Measurements from ENCODE around the gene CTAGE15. TPM values are rescaled to one million over a fixed set of nuclear protein-coding genes. Genes with fewer than 3 reads are reported as not detected.
"Not testable (repeated sequence)": the region's sequence is repeated elsewhere in the genome, so short reads cannot be mapped to it uniquely, and the experiment has no call there.

Gene CTAGE15
- total RNA-seq, 1 donor from 2014 or later: 2.9 TPM

GRCh38 chr7:143598086-143598485 lies 26.5 kb downstream of the CTAGE15 start:
- intact Hi-C loops (cut with micrococcal nuclease); H3K4me1 Mint-ChIP-seq (ENCODE audit: low read depth); H3K4me3 Mint-ChIP-seq: not testable (repeated sequence)

GRCh38 chr7:143603549-143603948 lies 31.9 kb downstream of the CTAGE15 start:
- H3K4me1 Mint-ChIP-seq (ENCODE audit: low read depth); DNase-seq (ENCODE audit: low spot score); H3K27ac Mint-ChIP-seq; H3K9me3 Mint-ChIP-seq; H3K4me3 Mint-ChIP-seq; intact Hi-C loops (cut with micrococcal nuclease); H3K36me3 Mint-ChIP-seq (ENCODE audit: low read depth); H3K27me3 Mint-ChIP-seq (ENCODE audit: insufficient read depth): not testable (repeated sequence)

More at GRCh38 chr7:143598086-143598485, 26.5 kb downstream of the CTAGE15 start:
- DNase-seq (ENCODE audit: low spot score); H3K9me3 Mint-ChIP-seq; H3K36me3 Mint-ChIP-seq (ENCODE audit: low read depth); H3K27ac Mint-ChIP-seq; H3K27me3 Mint-ChIP-seq (ENCODE audit: insufficient read depth): not testable (repeated sequence)

GRCh38 chr7:143606088-143606487 lies 34.5 kb downstream of the CTAGE15 start:
- H3K4me1 Mint-ChIP-seq (ENCODE audit: low read depth); DNase-seq (ENCODE audit: low spot score); H3K4me3 Mint-ChIP-seq; intact Hi-C loops (cut with micrococcal nuclease); H3K27ac Mint-ChIP-seq; H3K36me3 Mint-ChIP-seq (ENCODE audit: low read depth); H3K27me3 Mint-ChIP-seq (ENCODE audit: insufficient read depth); H3K9me3 Mint-ChIP-seq: not testable (repeated sequence)

GRCh38 chr7:143615545-143615944 lies 43.9 kb downstream of the CTAGE15 start:
- H3K27ac Mint-ChIP-seq; H3K9me3 Mint-ChIP-seq; H3K4me1 Mint-ChIP-seq (ENCODE audit: low read depth); DNase-seq (ENCODE audit: low spot score); H3K36me3 Mint-ChIP-seq (ENCODE audit: low read depth); H3K4me3 Mint-ChIP-seq; intact Hi-C loops (cut with micrococcal nuclease); H3K27me3 Mint-ChIP-seq (ENCODE audit: insufficient read depth): not testable (repeated sequence)

GRCh38 chr7:143617204-143617603 lies 45.6 kb downstream of the CTAGE15 start:
- H3K9me3 Mint-ChIP-seq; H3K27me3 Mint-ChIP-seq (ENCODE audit: insufficient read depth); DNase-seq (ENCODE audit: low spot score); H3K27ac Mint-ChIP-seq; H3K4me3 Mint-ChIP-seq; H3K4me1 Mint-ChIP-seq (ENCODE audit: low read depth); intact Hi-C loops (cut with micrococcal nuclease); H3K36me3 Mint-ChIP-seq (ENCODE audit: low read depth): not testable (repeated sequence)

- intact Hi-C loops (cut with micrococcal nuclease); H3K4me3 Mint-ChIP-seq; H3K9me3 Mint-ChIP-seq; H3K4me1 Mint-ChIP-seq (ENCODE audit: low read depth); H3K36me3 Mint-ChIP-seq (ENCODE audit: low read depth); H3K27me3 Mint-ChIP-seq (ENCODE audit: insufficient read depth); H3K27ac Mint-ChIP-seq; DNase-seq (ENCODE audit: low spot score): not testable (repeated sequence)
Measured at GRCh38 chr7:143620058-143620457, 48.5 kb downstream of the CTAGE15 start.

GRCh38 chr7:143620646-143621045 lies 49.0 kb downstream of the CTAGE15 start, which contains the start of gene TCAF2:
TCAF2 (plus strand) TSS chr7:143620974.
- intact Hi-C loops (cut with micrococcal nuclease); H3K4me1 Mint-ChIP-seq (ENCODE audit: low read depth); H3K27me3 Mint-ChIP-seq (ENCODE audit: insufficient read depth); H3K9me3 Mint-ChIP-seq; H3K36me3 Mint-ChIP-seq (ENCODE audit: low read depth); H3K27ac Mint-ChIP-seq: not testable (repeated sequence)
- peak; percentile 64 for DNase-seq (ENCODE audit: low spot score)
- peak within 1 kb of the TSS; percentile 19 for H3K4me3 Mint-ChIP-seq

GRCh38 chr7:143621175-143621574 lies 49.6 kb downstream of the CTAGE15 start:
- H3K4me1 Mint-ChIP-seq (ENCODE audit: low read depth); H3K27ac Mint-ChIP-seq; H3K27me3 Mint-ChIP-seq (ENCODE audit: insufficient read depth); H3K9me3 Mint-ChIP-seq; intact Hi-C loops (cut with micrococcal nuclease); H3K4me3 Mint-ChIP-seq; DNase-seq (ENCODE audit: low spot score); H3K36me3 Mint-ChIP-seq (ENCODE audit: low read depth): not testable (repeated sequence)

GRCh38 chr7:143622130-143622529 lies 50.5 kb downstream of the CTAGE15 start:
- H3K27ac Mint-ChIP-seq; intact Hi-C loops (cut with micrococcal nuclease); H3K4me1 Mint-ChIP-seq (ENCODE audit: low read depth); DNase-seq (ENCODE audit: low spot score); H3K27me3 Mint-ChIP-seq (ENCODE audit: insufficient read depth); H3K9me3 Mint-ChIP-seq; H3K4me3 Mint-ChIP-seq; H3K36me3 Mint-ChIP-seq (ENCODE audit: low read depth): not testable (repeated sequence)

Other genes with a start within 250 kb of the CTAGE15 start
- 0.44 and 0.54 TPM in 2 replicates for gene FAM131B, start 209.1 kb upstream of the CTAGE15 start, total RNA-seq
- gene ZYX, start 190.5 kb upstream of the CTAGE15 start, total RNA-seq: 73.9 and 78.8 TPM in 2 replicates
- not detected in 2 replicates for gene EPHA1, start 162.9 kb upstream of the CTAGE15 start, total RNA-seq
- not detected in 2 replicates for gene TAS2R60, start 128.3 kb upstream of the CTAGE15 start, total RNA-seq
- gene TAS2R41, start 93.9 kb upstream of the CTAGE15 start, total RNA-seq: not detected in 2 replicates
- gene TCAF2, start 49.2 kb downstream of the CTAGE15 start, total RNA-seq: 22.9 and 23.5 TPM in 2 replicates
- 0.93 TPM in 1 of 2 replicates, not detected in the other for gene CTAGE6, start 185.9 kb downstream of the CTAGE15 start, total RNA-seq

Measured in activated T-helper 1 cell treated with anti-CD3 and anti-CD28 coated beads, Interleukin-12 subunit alpha, Interleukin-12 subunit beta, Interleukin-2, Interleukin-4 antibody, amounts not matched to agents 30 ng/mL and 10 ng/mL and 1 ng/mL, durations not matched to agents 14 hours and 24 hours and 36 hours (primary cell).